Activated CD4-positive, alpha-beta T cell treated with anti-CD3 and anti-CD28 coated beads for 36 hours (primary cell): ENCODE results near the gene COL26A1. TPM values are rescaled to one million over a fixed set of nuclear protein-coding genes. Genes with fewer than 3 reads are reported as not detected.

Source experiments
- ATAC-seq: fragments of 200-7000 bp; cut with Tn5 transposase; one replicate; pipeline ENCODE4 v1.10.0; 2021; ENCODE audit warnings: mild to moderate bottlenecking, moderate library complexity
- CTCF ChIA-PET: fragments of 350-600 bp; sonication (Branson Sonifier 250); formaldehyde crosslinking; loops from one replicate; lab custom pipeline; 2021; ENCODE audit warnings: antibody characterized with exemption; lab: Charles Lee
- POLR2A ChIA-PET: fragments of 350-600 bp; sonication (Branson Sonifier 250); formaldehyde crosslinking; loops from one replicate; lab custom pipeline; 2021; ENCODE audit warnings: antibody characterized with exemption, inconsistent platforms; lab: Charles Lee
- DNase-seq: peaks from one replicate; pipeline ENCODE4 v3.0.0-alpha.2; 2020
- H3K27ac Mint-ChIP-seq: one replicate; pipeline ENCODE4 v1.8.0; 2021; ENCODE audit warnings: mixed read lengths
- H3K27me3 Mint-ChIP-seq: one replicate; pipeline ENCODE4 v1.8.0; 2021; ENCODE audit warnings: mixed read lengths
- H3K36me3 Mint-ChIP-seq: one replicate; pipeline ENCODE4 v1.8.0; 2021; ENCODE audit warnings: low read depth, mixed read lengths
- H3K4me1 Mint-ChIP-seq: one replicate; pipeline ENCODE4 v1.8.0; 2021; ENCODE audit warnings: mixed read lengths
- H3K4me3 Mint-ChIP-seq: one replicate; pipeline ENCODE4 v1.8.0; 2021; ENCODE audit warnings: mild to moderate bottlenecking, moderate library complexity, mixed read lengths
- H3K9me3 Mint-ChIP-seq: one replicate; pipeline ENCODE4 v1.8.0; 2021; ENCODE audit warnings: low read depth, mixed read lengths
- intact Hi-C, 2 experiments: fragments of 100-400 bp; cut with DNase I in 1 of 2; cut with micrococcal nuclease in 1 of 2; formaldehyde crosslinking; loops; one replicate each; pipeline versions ENCODE4 v1.14.2 to v1.15.1; 2022 to 2024; cut with DNase I, micrococcal nuclease
- total RNA-seq, 2 experiments: library from RNA; stranded (reverse); gene quantifications; one replicate each; pipeline ENCODE4 v1.2.3, GENCODE V29; 2021

Gene COL26A1
- total RNA-seq, 2 experiments from 2014 or later = not detected

DNA sequence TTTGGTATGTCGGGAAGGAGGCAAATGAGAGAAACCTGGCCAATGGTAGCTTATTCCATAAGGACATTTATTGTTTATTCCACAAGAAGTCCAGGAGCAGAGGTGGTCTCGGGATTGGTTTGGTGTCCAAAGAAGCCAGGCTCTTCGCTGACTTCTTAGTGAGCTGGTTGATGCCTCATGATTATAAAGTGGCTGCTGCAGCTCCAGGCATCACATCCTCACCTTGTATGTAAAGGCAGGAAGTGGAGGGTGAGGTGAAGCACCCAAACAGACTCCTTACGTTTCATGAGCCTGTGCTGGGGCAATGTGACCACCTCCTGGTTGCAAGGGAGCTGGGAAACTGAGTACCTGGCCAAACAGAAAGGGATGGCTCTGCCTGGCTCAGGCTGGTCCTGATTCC, 174.0 kb downstream of the COL26A1 start:
- DNase-seq (no peak), ATAC-seq (no peak)
- POLR2A ChIA-PET = no interaction called here
- Mint-ChIP-seq H3K4me1 (no peaks in the 10 kb centered on the region), H3K36me3 (no peaks in the 10 kb centered on the region), H3K27me3 (no peaks in the 10 kb centered on the region), H3K27ac (no peak overlapping the region), H3K4me3 (no peak overlapping the region), H3K9me3 (no peaks in the 10 kb centered on the region)
- CTCF ChIA-PET = interaction anchor here (0.6 to 1.1 kb wide), 4 partner anchors 35 to 771 kb away, joined by 3 read pairs; no protein-coding TSS in a partner anchor
- intact Hi-C loops = no loop called here

DNA sequence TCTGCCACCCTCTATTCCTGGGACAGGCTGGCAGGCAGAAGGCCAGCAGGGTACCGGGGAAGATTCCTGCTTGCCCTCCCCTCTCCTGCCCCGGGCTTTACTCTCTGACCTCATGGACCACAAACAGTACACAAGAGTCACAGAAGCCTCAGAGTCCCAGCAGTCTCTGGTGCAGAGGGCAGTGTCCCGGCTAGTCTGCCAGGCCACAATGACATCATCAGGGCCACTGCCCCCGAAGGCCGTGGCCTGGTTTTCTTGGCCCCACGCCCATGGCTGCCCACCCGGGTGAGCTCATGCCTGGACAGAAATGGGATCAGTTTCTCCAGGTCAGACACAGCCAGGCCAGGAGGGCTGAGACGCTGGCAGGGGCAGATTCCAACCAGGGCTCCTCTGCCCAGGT, 174.5 kb downstream of the COL26A1 start:
- no peaks in the 10 kb centered on the region for H3K9me3 Mint-ChIP-seq
- DNase-seq (no peak), ATAC-seq (no peak)
- no peaks in the 10 kb centered on the region for H3K27me3 Mint-ChIP-seq
- ChIA-PET CTCF (interaction anchor here (0.6 to 1.1 kb wide), 3 partner anchors 34 to 772 kb away, joined by 3 read pairs; no protein-coding TSS in a partner anchor), POLR2A (no interaction called here)
- intact Hi-C loops = no loop called here
- H3K36me3 Mint-ChIP-seq = no peaks in the 10 kb centered on the region
- no peak overlapping the region for H3K4me3 Mint-ChIP-seq
- H3K27ac Mint-ChIP-seq = no peak overlapping the region
- no peaks in the 10 kb centered on the region for H3K4me1 Mint-ChIP-seq

DNA sequence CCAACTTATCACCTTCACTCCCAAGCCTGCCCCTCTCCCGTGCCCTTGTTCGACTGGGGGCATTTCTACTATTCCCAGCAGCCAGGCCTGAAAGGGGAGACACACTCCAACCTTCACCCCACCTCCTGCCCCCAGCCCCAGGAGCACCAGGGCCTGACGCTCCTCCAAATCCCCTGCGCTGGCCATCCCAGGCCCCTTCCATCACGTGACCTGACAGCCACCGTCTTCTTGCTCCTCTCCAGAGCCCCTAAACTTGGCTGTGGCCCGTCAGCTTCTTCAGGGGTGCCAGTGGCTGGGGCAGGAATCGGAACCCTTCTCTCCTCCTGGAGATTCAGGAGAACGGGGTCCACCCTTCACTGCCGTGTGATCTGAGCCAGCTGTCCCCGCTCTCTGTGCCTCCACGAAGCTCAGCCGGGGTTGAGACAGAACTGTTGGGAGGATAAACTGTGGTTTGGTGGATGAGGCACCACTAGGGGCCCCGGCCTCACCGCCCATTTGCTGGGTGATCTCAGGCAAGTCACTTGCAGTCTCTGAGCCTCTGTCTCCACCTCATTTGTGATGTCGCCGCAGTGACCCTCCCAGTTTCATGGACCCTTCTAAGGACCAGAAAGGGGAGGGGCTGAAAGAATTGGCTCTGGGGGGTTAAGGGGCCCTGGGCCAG, 175.4 kb downstream of the COL26A1 start:
- no peaks in the 10 kb centered on the region for H3K4me1 Mint-ChIP-seq

DNA sequence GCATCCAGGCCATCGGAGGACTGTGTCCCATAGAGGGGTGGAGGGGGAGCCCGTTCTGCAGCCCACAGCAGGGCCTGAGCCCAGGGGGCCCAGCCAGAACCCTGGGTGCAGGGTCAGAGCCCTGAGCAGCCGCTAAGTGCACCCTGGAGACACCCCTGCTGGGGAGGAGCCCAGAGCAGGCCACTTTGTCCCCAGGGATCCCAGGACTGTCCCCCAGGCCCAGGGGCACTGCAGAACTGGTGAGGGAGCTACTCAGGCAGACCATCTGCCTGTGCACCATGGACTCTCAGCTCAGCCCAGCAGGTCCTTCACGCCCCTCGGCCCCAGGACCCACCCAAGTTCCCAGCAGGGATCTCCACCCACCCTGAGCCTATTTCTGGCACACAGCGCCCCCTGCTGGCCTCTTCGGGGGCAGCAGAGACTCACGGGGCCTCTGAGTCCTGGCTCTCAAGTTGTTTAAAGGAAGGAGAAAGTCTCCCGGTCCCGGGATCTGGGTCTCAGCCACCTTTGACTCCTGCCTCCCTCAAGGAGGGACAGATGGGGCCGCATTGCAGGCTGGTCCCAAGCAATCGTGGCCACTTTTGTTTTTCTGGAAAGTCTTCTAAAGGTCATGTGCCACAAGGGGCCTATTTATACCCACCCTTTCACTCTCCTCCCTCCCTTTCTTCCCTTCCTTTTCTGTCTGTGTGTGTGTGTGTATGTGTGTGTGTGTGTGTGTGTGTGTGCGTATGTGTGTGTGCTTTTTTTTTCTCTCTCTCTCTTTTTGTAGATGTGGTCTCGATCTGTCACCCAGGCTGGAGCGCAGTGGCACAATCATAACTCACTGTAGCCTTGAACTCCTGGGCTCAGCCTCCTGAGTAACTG, 176.2 kb downstream of the COL26A1 start:
- H3K4me3 Mint-ChIP-seq = no peak overlapping the region
- POLR2A ChIA-PET = interaction anchor here (0.6 kb wide), 1 partner anchor 177 kb away, joined by 7 read pairs; no protein-coding TSS in a partner anchor

More for the DNA sequence above, 175.4 kb downstream of the COL26A1 start:
- no peak overlapping the region for H3K27ac Mint-ChIP-seq
- DNase-seq (peak; percentile 16), ATAC-seq (no peak)
- intact Hi-C loops = loop anchor here in 1 of 2 experiments (1.0 kb wide), 1 partner anchor 174 kb away; no protein-coding TSS in a partner anchor
- ChIA-PET POLR2A (interaction anchor here (0.6 kb wide), 1 partner anchor 178 kb away, joined by 7 read pairs; no protein-coding TSS in a partner anchor), CTCF (interaction anchor here (0.6 to 1.6 kb wide), 3 partner anchors 130 to 173 kb away, joined by 3 to 5 read pairs (median 3); no protein-coding TSS in a partner anchor)
- peaks cover 3% of the 10 kb centered on the region for H3K27me3 Mint-ChIP-seq
- no peaks in the 10 kb centered on the region for H3K36me3 Mint-ChIP-seq
- no peaks in the 10 kb centered on the region for H3K9me3 Mint-ChIP-seq
- H3K4me3 Mint-ChIP-seq = no peak overlapping the region

DNA sequence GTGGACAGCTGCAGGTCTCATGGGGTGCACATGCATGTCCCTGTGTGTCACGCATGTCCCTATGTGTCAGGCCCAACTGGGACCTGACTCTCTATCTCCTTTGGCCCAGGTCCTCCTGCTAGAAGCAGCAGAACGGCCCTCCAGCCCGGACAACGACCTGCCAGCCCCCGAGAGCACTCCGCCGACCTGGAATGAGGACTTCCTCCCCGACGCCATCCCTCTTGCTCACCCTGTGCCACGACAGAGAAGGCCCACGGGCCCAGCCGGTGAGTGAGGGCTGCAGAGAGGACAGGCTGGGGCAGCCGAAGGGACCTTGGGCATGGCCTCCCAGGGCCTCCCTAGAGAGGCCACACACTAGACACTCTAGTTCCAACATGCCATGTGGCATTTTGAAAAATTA, 177.1 kb downstream of the COL26A1 start:
- Mint-ChIP-seq H3K4me3 (no peak overlapping the region), H3K9me3 (no peaks in the 10 kb centered on the region), H3K27me3 (peaks cover 3% of the 10 kb centered on the region), H3K27ac (no peak overlapping the region), H3K4me1 (no peaks in the 10 kb centered on the region), H3K36me3 (no peaks in the 10 kb centered on the region)
- ATAC-seq = no peak
- intact Hi-C loops = no loop called here
- POLR2A ChIA-PET = no interaction called here
- CTCF ChIA-PET = interaction anchor here (0.6 kb wide), 1 partner anchor 32 kb away, joined by 3 read pairs; no protein-coding TSS in a partner anchor
- DNase-seq = no peak

More for the DNA sequence above, 176.2 kb downstream of the COL26A1 start:
- peak; percentile 77 for DNase-seq
- Mint-ChIP-seq H3K9me3 (no peaks in the 10 kb centered on the region), H3K27ac (no peak overlapping the region), H3K4me1 (no peaks in the 10 kb centered on the region), H3K27me3 (peaks cover 3% of the 10 kb centered on the region), H3K36me3 (no peaks in the 10 kb centered on the region)
- intact Hi-C loops = loop anchor here in 1 of 2 experiments (1.0 kb wide), 1 partner anchor 175 kb away; no protein-coding TSS in a partner anchor
- peak; percentile 74 for ATAC-seq
- CTCF ChIA-PET = interaction anchor here (0.6 to 1.6 kb wide), 3 partner anchors 130 to 174 kb away, joined by 3 to 5 read pairs (median 3); no protein-coding TSS in a partner anchor

DNA sequence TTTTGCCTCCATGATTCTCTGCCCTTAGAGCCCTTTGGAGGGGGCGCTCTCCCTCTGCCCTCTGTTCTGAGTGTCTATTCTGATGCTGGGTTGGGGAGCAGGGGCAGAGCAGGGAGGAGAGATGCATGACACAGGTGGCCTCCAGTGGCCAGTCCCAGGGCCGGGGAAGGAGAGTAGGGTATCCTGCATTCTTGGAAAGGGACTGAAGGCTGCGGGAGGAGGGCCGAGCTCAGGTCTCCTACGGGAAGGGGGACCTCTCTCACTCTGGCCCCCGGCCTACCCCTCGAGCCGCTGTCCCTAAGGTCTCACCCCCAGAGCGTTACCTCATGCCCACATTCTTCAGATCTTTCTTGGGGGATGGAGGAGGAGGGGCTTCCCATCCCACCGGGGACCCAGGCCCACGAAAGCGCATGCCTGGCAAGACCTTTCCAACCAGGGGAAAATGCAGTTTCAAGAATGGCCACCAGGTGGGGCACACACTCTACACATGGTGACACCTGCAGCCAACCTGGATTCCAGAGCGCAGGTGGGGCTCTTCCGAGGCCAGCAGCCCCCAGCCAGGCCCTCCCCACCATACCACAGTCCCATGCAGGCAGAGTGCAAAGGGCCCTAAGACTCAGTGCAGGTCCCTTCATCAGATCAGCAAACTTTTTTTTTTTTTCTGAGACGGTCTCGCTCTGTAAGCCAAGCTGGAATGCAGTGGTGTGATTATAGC, 180.0 kb downstream of the COL26A1 start:
- POLR2A ChIA-PET = no interaction called here
- CTCF ChIA-PET = interaction anchor here (0.6 to 1.5 kb wide), 11 partner anchors 9 to 864 kb away, joined by 3 to 5 read pairs (median 4); no protein-coding TSS in a partner anchor

DNA sequence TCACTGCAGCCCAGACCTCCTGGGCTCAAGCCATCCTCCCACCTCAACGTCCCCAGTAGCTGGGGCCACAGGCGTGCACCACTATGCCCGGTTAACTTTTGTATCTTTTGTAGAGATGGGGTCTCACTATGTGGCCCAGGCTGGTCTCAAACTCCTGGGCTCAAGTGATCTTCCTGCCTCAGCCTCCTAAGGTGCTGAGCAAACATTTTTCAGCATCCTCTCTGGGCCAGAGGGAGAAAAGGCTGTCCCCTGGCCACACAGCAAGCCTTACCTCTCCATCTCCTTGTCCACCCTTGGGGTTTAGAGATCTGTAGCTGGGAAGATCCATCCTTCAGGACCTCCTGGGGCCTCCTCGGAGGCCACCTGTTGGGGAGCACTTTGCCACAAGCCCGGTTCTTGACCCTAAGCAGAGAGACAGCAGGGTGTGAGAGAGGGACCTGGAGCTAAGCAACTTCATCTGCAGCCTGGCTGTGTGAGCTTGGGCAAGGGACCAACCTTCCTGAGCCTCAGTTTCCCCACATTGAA, 180.6 kb downstream of the COL26A1 start:
- Mint-ChIP-seq H3K27me3 (peaks cover 3% of the 10 kb centered on the region), H3K36me3 (no peaks in the 10 kb centered on the region), H3K4me1 (no peaks in the 10 kb centered on the region), H3K27ac (no peak overlapping the region), H3K4me3 (no peak overlapping the region), H3K9me3 (no peaks in the 10 kb centered on the region)
- intact Hi-C loops = loop anchor here (1.0 to 2.0 kb wide), 3 partner anchors 145 to 729 kb away; no protein-coding TSS in a partner anchor
- CTCF ChIA-PET = interaction anchor here (0.6 to 1.5 kb wide), 8 partner anchors 9 to 864 kb away, joined by 3 to 5 read pairs (median 4); no protein-coding TSS in a partner anchor
- no peak for ATAC-seq
- POLR2A ChIA-PET = no interaction called here
- no peak for DNase-seq

More for the DNA sequence above, 180.0 kb downstream of the COL26A1 start:
- Mint-ChIP-seq H3K9me3 (no peaks in the 10 kb centered on the region), H3K36me3 (no peaks in the 10 kb centered on the region), H3K4me3 (no peak overlapping the region), H3K27me3 (peaks cover 3% of the 10 kb centered on the region), H3K4me1 (no peaks in the 10 kb centered on the region), H3K27ac (no peak overlapping the region)
- ATAC-seq = no peak
- DNase-seq = peak; percentile 85
- intact Hi-C loops = loop anchor here (1.0 to 2.0 kb wide), 3 partner anchors 146 to 730 kb away; no protein-coding TSS in a partner anchor

DNA sequence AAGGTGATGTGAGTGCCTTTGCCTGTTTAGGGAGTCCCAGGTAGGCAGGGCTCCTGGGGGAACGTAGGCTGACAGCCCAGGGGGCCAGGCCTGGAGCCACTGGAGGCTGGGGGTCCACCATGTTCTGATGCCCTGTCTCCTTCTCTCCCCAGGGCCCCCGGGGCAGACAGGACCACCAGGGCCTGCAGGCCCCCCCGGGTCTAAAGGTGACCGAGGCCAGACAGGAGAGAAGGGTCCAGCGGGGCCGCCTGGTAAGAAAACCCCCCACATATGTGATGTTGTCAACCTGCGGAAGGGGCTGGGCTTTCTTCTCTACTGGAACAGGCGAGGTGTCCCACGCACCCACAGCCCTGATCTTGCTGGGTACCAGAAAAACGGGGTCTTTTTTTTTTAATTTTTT, 181.2 kb downstream of the COL26A1 start:
- Mint-ChIP-seq H3K4me1 (no peaks in the 10 kb centered on the region), H3K36me3 (no peaks in the 10 kb centered on the region), H3K27me3 (peaks cover 3% of the 10 kb centered on the region), H3K27ac (no peak overlapping the region), H3K9me3 (no peaks in the 10 kb centered on the region), H3K4me3 (no peak overlapping the region)
- intact Hi-C loops = loop anchor here (1.0 to 2.0 kb wide), 3 partner anchors 145 to 728 kb away; no protein-coding TSS in a partner anchor
- no peak for ATAC-seq
- no peak for DNase-seq
- CTCF ChIA-PET = interaction anchor here (1.0 to 1.1 kb wide), 2 partner anchors 12 to 729 kb away, joined by 4 to 5 read pairs; no protein-coding TSS in a partner anchor
- POLR2A ChIA-PET = no interaction called here

DNA sequence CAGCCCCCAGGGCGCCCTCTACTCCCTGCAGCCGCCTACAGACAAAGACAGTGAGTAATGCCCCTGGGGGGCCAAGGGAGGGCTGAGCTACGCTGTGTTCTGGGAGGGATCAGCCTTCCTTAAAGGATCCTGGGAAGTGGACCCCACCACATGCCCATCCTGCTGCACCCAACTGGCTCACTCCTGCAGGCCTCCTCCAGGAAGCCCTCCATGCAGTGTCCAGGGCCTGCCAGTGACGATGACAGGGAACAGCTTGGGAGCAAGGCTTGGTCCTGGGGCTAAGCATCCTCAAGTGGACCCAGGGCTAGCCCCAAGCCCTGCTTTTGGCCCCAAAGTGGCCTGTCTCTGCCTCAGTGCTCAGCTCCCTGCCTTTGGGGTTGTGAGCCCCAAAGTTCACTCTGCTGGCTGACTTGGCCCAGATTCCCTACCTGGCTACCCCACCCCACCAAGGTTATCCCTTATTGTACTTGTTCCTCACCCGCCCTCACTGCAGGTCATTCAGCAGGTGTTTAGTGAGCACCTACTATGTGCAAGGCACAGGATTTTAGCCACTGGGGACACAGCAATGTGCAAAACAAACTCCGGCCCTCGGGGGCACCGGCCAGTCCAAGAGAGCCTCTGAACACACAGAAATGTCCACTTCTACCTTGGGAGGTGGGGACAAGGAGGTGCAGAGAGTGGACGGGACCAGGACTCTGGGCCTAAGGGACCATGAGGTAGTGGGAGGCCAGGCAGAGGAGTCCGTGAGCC, 182.9 kb downstream of the COL26A1 start:
- H3K27ac Mint-ChIP-seq = no peak overlapping the region
- intact Hi-C loops = no loop called here
- DNase-seq (no peak), ATAC-seq (no peak)
- no peak overlapping the region for H3K4me3 Mint-ChIP-seq
- ChIA-PET CTCF (no interaction called here), POLR2A (no interaction called here)
- peaks cover 3% of the 10 kb centered on the region for H3K27me3 Mint-ChIP-seq
- no peaks in the 10 kb centered on the region for H3K9me3 Mint-ChIP-seq
- H3K36me3 Mint-ChIP-seq = no peaks in the 10 kb centered on the region
- no peaks in the 10 kb centered on the region for H3K4me1 Mint-ChIP-seq
